ENCODE results near the gene FLVCR2.

Gene FLVCR2

GRCh38 chr14:75578102-75578785 is at the start of gene FLVCR2:
FLVCR2 (plus strand) TSS chr14:75578620; CDS start chr14:75578973, 353 bp downstream.
- Mint-ChIP-seq H3K4me3 (peak within 1 kb of the TSS; percentile 89), H3K9me3 (no peaks in the 10 kb centered on the region), H3K27me3 (peaks cover 2% of the 10 kb centered on the region), H3K27ac (peak within 1 kb of the TSS; percentile 28), H3K36me3 (no peaks in the 10 kb centered on the region), H3K4me1 (peaks cover 11% of the 10 kb centered on the region)
- peak; percentile 10 to 35 for DNase-seq (ENCODE audit: low spot score in 2 of 2)
- ATAC-seq (ENCODE audit: low read depth) = peak; percentile 57

- peaks cover 32% of the 10 kb centered on the region for H3K4me1 Mint-ChIP-seq
- DNase-seq (ENCODE audit: low spot score in 2 of 2) (no peak), ATAC-seq (ENCODE audit: low read depth) (no peak)
- no peaks in the 10 kb centered on the region for H3K27me3 Mint-ChIP-seq
- peak overlapping the region; percentile 36 for H3K27ac Mint-ChIP-seq
- H3K9me3 Mint-ChIP-seq = no peaks in the 10 kb centered on the region
- H3K4me3 Mint-ChIP-seq = no peak overlapping the region
- H3K36me3 Mint-ChIP-seq = peaks cover 22% of the 10 kb centered on the region
Observed at GRCh38 chr14:75531256-75531655, 47.2 kb upstream of the FLVCR2 start.

- Mint-ChIP-seq H3K36me3 (peaks cover 21% of the 10 kb centered on the region), H3K9me3 (no peaks in the 10 kb centered on the region), H3K27me3 (no peaks in the 10 kb centered on the region), H3K4me3 (no peak overlapping the region), H3K4me1 (peaks cover 29% of the 10 kb centered on the region), H3K27ac (peak overlapping the region; percentile 36)
- no peak for ATAC-seq (ENCODE audit: low read depth)
- no peak for DNase-seq (ENCODE audit: low spot score in 2 of 2)
Observed at GRCh38 chr14:75531660-75532317, 46.6 kb upstream of the FLVCR2 start.

GRCh38 chr14:75533791-75534555 is 44.4 kb upstream of the FLVCR2 start:
- no peak overlapping the region for H3K4me3 Mint-ChIP-seq
- H3K27me3 Mint-ChIP-seq = no peaks in the 10 kb centered on the region
- peaks cover 17% of the 10 kb centered on the region for H3K36me3 Mint-ChIP-seq
- ATAC-seq (ENCODE audit: low read depth) (no peak), DNase-seq (ENCODE audit: low spot score in 2 of 2) (no peak)
- H3K4me1 Mint-ChIP-seq = peaks cover 25% of the 10 kb centered on the region
- peak overlapping the region; percentile 81 for H3K27ac Mint-ChIP-seq
- H3K9me3 Mint-ChIP-seq = no peaks in the 10 kb centered on the region

GRCh38 chr14:75535164-75535898 is 43.1 kb upstream of the FLVCR2 start:
- H3K27ac Mint-ChIP-seq = peak overlapping the region; percentile 26

GRCh38 chr14:75537071-75537470 is 41.3 kb upstream of the FLVCR2 start:
- peaks cover 37% of the 10 kb centered on the region for H3K4me1 Mint-ChIP-seq
- H3K36me3 Mint-ChIP-seq = peaks cover 11% of the 10 kb centered on the region
- no peaks in the 10 kb centered on the region for H3K9me3 Mint-ChIP-seq
- H3K27ac Mint-ChIP-seq = peak overlapping the region; percentile 41
- H3K4me3 Mint-ChIP-seq = no peak overlapping the region
- ATAC-seq (ENCODE audit: low read depth) = no peak
- DNase-seq (ENCODE audit: low spot score in 2 of 2) = no peak
- H3K27me3 Mint-ChIP-seq = no peaks in the 10 kb centered on the region

More at GRCh38 chr14:75535164-75535898, 43.1 kb upstream of the FLVCR2 start:
- no peaks in the 10 kb centered on the region for H3K9me3 Mint-ChIP-seq
- H3K4me3 Mint-ChIP-seq = no peak overlapping the region
- no peak for DNase-seq (ENCODE audit: low spot score in 2 of 2)
- peaks cover 36% of the 10 kb centered on the region for H3K4me1 Mint-ChIP-seq
- no peak for ATAC-seq (ENCODE audit: low read depth)
- no peaks in the 10 kb centered on the region for H3K27me3 Mint-ChIP-seq
- peaks cover 12% of the 10 kb centered on the region for H3K36me3 Mint-ChIP-seq

GRCh38 chr14:75539162-75539560 is 39.3 kb upstream of the FLVCR2 start:
- Mint-ChIP-seq H3K4me1 (peaks cover 44% of the 10 kb centered on the region), H3K36me3 (peaks cover 10% of the 10 kb centered on the region), H3K27ac (peak overlapping the region; percentile 91), H3K4me3 (peak overlapping the region; percentile 57), H3K27me3 (no peaks in the 10 kb centered on the region), H3K9me3 (no peaks in the 10 kb centered on the region)
- DNase-seq (ENCODE audit: low spot score in 2 of 2) = no peak
- ATAC-seq (ENCODE audit: low read depth) = peak; percentile 18

GRCh38 chr14:75539561-75540478 is 38.6 kb upstream of the FLVCR2 start:
- Mint-ChIP-seq H3K36me3 (peaks cover 10% of the 10 kb centered on the region), H3K9me3 (no peaks in the 10 kb centered on the region), H3K4me1 (peaks cover 44% of the 10 kb centered on the region), H3K4me3 (peak overlapping the region; percentile 57), H3K27ac (peak overlapping the region; percentile 91), H3K27me3 (no peaks in the 10 kb centered on the region)
- ATAC-seq (ENCODE audit: low read depth) (peak; percentile 75), DNase-seq (ENCODE audit: low spot score in 2 of 2) (peak; percentile 41 to 59)

- ATAC-seq (ENCODE audit: low read depth) = no peak
- Mint-ChIP-seq H3K36me3 (peaks cover 10% of the 10 kb centered on the region), H3K9me3 (no peaks in the 10 kb centered on the region), H3K4me1 (peaks cover 44% of the 10 kb centered on the region), H3K4me3 (peak overlapping the region; percentile 39), H3K27me3 (no peaks in the 10 kb centered on the region), H3K27ac (peak overlapping the region; percentile 91)
- DNase-seq (ENCODE audit: low spot score in 2 of 2) = no peak
Observed at GRCh38 chr14:75540479-75540851, 38.0 kb upstream of the FLVCR2 start.

GRCh38 chr14:75542588-75543091 is 35.8 kb upstream of the FLVCR2 start:
- no peaks in the 10 kb centered on the region for H3K27me3 Mint-ChIP-seq
- ATAC-seq (ENCODE audit: low read depth) (peak; percentile 79), DNase-seq (ENCODE audit: low spot score in 2 of 2) (peak; percentile 50 to 56)
- peak overlapping the region; percentile 91 for H3K27ac Mint-ChIP-seq
- H3K9me3 Mint-ChIP-seq = no peaks in the 10 kb centered on the region
- H3K4me3 Mint-ChIP-seq = peak overlapping the region; percentile 78
- H3K4me1 Mint-ChIP-seq = peaks cover 39% of the 10 kb centered on the region
- H3K36me3 Mint-ChIP-seq = peaks cover 8% of the 10 kb centered on the region

GRCh38 chr14:75543253-75543652 is 35.2 kb upstream of the FLVCR2 start:
- Mint-ChIP-seq H3K9me3 (no peaks in the 10 kb centered on the region), H3K27ac (peak overlapping the region; percentile 91), H3K4me1 (peaks cover 38% of the 10 kb centered on the region), H3K4me3 (peak overlapping the region; percentile 78), H3K27me3 (no peaks in the 10 kb centered on the region), H3K36me3 (peaks cover 11% of the 10 kb centered on the region)
- DNase-seq (ENCODE audit: low spot score in 2 of 2) = no peak
- no peak for ATAC-seq (ENCODE audit: low read depth)

GRCh38 chr14:75543786-75544185 is 34.6 kb upstream of the FLVCR2 start:
- ATAC-seq (ENCODE audit: low read depth) (no peak), DNase-seq (ENCODE audit: low spot score in 2 of 2) (no peak)
- Mint-ChIP-seq H3K4me1 (peaks cover 39% of the 10 kb centered on the region), H3K9me3 (no peaks in the 10 kb centered on the region), H3K4me3 (no peak overlapping the region), H3K27me3 (no peaks in the 10 kb centered on the region), H3K36me3 (peaks cover 11% of the 10 kb centered on the region), H3K27ac (no peak overlapping the region)

GRCh38 chr14:75545907-75546306 is 32.5 kb upstream of the FLVCR2 start:
- DNase-seq (ENCODE audit: low spot score in 2 of 2) = no peak
- Mint-ChIP-seq H3K27ac (no peak overlapping the region), H3K4me3 (no peak overlapping the region), H3K36me3 (peaks cover 12% of the 10 kb centered on the region), H3K9me3 (no peaks in the 10 kb centered on the region), H3K4me1 (peaks cover 34% of the 10 kb centered on the region), H3K27me3 (no peaks in the 10 kb centered on the region)
- ATAC-seq (ENCODE audit: low read depth) = no peak

Measured in memory B cell (primary cell).